Karpas-422 (cell line): ENCODE measurements around the gene TTLL9. TPM values are rescaled to one million over a fixed set of nuclear protein-coding genes. Genes with fewer than 3 reads are reported as not detected.

Source experiments
- DNase-seq: peaks from one replicate; pipeline ENCODE4 v3.0.0-alpha.2; 2015
- H2AFZ ChIP-seq: fragments of 200-600 bp; sonication (generic); 2 replicates; pipeline ENCODE4 v1.6.1; 2014; ENCODE audit warnings: antibody characterized with exemption, low read length, mixed read lengths
- H3K27ac ChIP-seq: fragments of 200-600 bp; sonication (generic); 2 replicates; pipeline ENCODE4 v1.5.1; 2014; ENCODE audit warnings: mild to moderate bottlenecking, low read length, moderate library complexity
- H3K27me3 ChIP-seq: fragments of 200-600 bp; sonication (generic); 2 replicates; pipeline ENCODE4 v1.6.1; 2014; ENCODE audit warnings: low read length, mixed read lengths
- H3K36me3 ChIP-seq: fragments of 200-600 bp; sonication (generic); 2 replicates; pipeline ENCODE4 v1.6.1; 2014; ENCODE audit warnings: low read length, mixed read lengths; ENCODE audit not compliant: insufficient read depth
- H3K4me1 ChIP-seq: fragments of 200-600 bp; sonication (generic); 2 replicates; pipeline ENCODE4 v1.6.1; 2014; ENCODE audit warnings: mild to moderate bottlenecking, low read length, mixed read lengths
- H3K4me2 ChIP-seq: fragments of 200-600 bp; sonication (generic); 2 replicates; pipeline ENCODE4 v1.6.1; 2014; ENCODE audit warnings: low read length, low read depth, mild to moderate bottlenecking; ENCODE audit not compliant: poor library complexity, severe bottlenecking
- H3K4me3 ChIP-seq: fragments of 200-600 bp; sonication (generic); 2 replicates; pipeline ENCODE4 v1.5.1; 2014; ENCODE audit warnings: mild to moderate bottlenecking, antibody characterized with exemption, low read length, mixed read lengths
- H3K79me2 ChIP-seq: fragments of 200-600 bp; sonication (generic); 2 replicates; pipeline ENCODE4 v1.6.1; 2014; ENCODE audit warnings: mild to moderate bottlenecking, low read length, mixed read lengths
- H3K9ac ChIP-seq: fragments of 200-600 bp; sonication (generic); 2 replicates; pipeline ENCODE4 v1.6.0; 2014; ENCODE audit warnings: low read length
- H3K9me2 ChIP-seq: fragments of 200-600 bp; sonication (generic), shearing (Covaris generic); replicated peaks from 2 replicates; pipeline ENCODE4 v1.6.0; 2014; ENCODE audit warnings: mild to moderate bottlenecking, low read length, moderate library complexity; ENCODE audit not compliant: insufficient read depth
- H3K9me3 ChIP-seq: fragments of 300-700, 200-600 bp; sonication (generic); 2 replicates; pipeline ENCODE4 v1.6.1; 2014; ENCODE audit warnings: low read length, mixed read lengths
- H4K20me1 ChIP-seq: fragments of 200-600 bp; sonication (generic); 2 replicates; pipeline ENCODE4 v1.6.1; 2014; ENCODE audit warnings: mild to moderate bottlenecking, antibody characterized with exemption, low read length, low read depth; ENCODE audit not compliant: insufficient read depth
- total RNA-seq: library from RNA; depleted of rRNA; stranded (reverse); fragments of >200 nt; shearing (Covaris generic); gene quantifications from 2 replicates; pipeline ENCODE4 v1.2.3, GENCODE V29; 2014; ENCODE audit warnings: low replicate concordance

TTLL9 gene
- total RNA-seq, 1 experiment from 2014 or later = not detected

DNA sequence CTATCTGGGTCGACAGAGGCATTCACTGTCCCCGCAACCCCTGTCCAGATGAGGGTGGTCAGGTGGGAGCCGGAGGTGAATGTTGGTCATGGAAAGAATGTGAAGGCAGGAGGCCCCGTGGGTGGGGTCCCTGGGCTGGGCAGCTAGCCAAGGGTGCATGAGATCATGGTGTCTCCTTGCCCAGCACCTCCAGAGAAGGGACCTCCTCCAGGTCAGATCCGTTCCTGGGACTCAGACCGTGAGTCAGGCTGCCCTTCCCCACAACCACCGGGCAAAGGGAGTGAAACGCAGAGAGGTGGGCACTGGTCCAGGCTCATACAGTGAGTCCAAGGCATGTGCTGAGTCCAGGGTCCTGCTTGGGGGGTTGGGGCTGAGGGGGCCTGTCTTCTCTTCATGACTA lies 28.5 kb upstream of the TTLL9 start:
- H3K9me3 ChIP-seq = no peaks in the 10 kb centered on the region
- no peak overlapping the region for H3K9ac ChIP-seq
- H3K9me2 ChIP-seq = no peaks in the 10 kb centered on the region
- no peak for DNase-seq
- H3K79me2 ChIP-seq = no peaks in the 10 kb centered on the region
- H2AFZ ChIP-seq = no peak overlapping the region
- no peak overlapping the region for H3K27ac ChIP-seq
- H3K4me3 ChIP-seq = no peak overlapping the region
- no peaks in the 10 kb centered on the region for H3K36me3 ChIP-seq
- no peaks in the 10 kb centered on the region for H3K27me3 ChIP-seq
- no peaks in the 10 kb centered on the region for H3K4me1 ChIP-seq
- H3K4me2 ChIP-seq = no peak overlapping the region
- no peaks in the 10 kb centered on the region for H4K20me1 ChIP-seq

DNA sequence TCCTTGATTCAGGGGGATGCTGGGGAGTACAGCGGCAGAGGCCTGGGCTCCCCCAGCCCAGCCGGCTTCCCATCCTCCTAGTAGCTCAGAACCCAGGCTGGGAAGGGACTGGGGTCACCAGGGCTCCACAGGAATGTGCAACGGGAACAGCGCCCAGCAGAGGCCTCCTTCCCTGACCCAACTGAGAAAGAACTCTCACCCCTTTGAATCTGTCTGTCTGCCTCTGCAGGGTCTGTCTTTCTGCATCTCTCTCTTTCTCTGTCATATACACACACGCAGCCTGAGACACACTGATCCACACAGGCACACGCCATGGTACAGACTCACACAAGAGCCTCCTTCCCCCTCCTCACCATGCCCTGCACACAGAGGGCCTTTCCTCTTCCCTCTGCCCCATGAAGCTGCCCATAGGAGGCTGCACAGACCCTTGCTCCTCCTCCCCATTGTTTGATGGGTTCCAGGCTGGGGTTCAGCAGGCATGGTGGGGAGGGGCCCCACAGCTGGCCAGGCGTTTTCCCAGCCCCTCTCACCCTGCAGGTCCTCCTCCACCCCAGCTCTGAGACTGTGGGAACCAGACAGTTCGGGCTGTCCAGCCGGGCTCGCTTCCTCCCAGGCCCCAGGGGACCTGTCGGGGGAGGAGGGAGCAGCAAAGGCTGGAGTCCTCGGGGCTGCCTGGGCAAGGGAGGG lies 27.8 kb upstream of the TTLL9 start:
- Histone ChIP-seq H3K4me3 (no peak overlapping the region), H3K4me2 (no peak overlapping the region), H3K9me2 (no peaks in the 10 kb centered on the region), H3K4me1 (no peaks in the 10 kb centered on the region), H3K9me3 (no peaks in the 10 kb centered on the region), H3K27me3 (no peaks in the 10 kb centered on the region), H3K27ac (no peak overlapping the region), H3K9ac (no peak overlapping the region), H3K36me3 (no peaks in the 10 kb centered on the region), H2AFZ (no peak overlapping the region), H3K79me2 (no peaks in the 10 kb centered on the region), H4K20me1 (no peaks in the 10 kb centered on the region)
- DNase-seq = no peak

DNA sequence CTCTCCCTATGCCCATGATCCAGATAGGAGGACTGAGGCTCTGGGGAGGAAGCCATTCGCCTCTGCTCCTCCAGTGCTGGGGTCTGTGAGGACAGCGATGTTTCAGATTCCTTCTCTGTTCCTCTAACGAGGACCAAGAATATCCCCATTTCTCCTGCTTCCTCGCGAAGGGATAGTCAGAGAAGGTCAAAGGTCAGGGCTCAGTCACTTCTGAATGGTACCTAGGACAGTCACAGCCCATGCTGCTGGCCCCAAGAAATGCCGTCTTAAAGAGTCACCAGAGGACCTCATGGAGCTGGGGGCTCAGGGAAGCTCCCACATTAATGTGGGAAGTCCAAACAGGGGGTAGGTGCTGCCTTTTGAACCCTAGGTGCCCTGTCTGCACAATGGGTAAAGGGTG lies 27.1 kb upstream of the TTLL9 start:
- no peaks in the 10 kb centered on the region for H3K36me3 ChIP-seq
- no peak overlapping the region for H3K9ac ChIP-seq
- H3K4me3 ChIP-seq = no peak overlapping the region
- no peaks in the 10 kb centered on the region for H3K9me3 ChIP-seq
- no peak for DNase-seq
- H3K4me2 ChIP-seq = no peak overlapping the region
- H3K27me3 ChIP-seq = no peaks in the 10 kb centered on the region
- no peaks in the 10 kb centered on the region for H4K20me1 ChIP-seq
- H3K27ac ChIP-seq = no peak overlapping the region
- H3K4me1 ChIP-seq = no peaks in the 10 kb centered on the region
- no peaks in the 10 kb centered on the region for H3K79me2 ChIP-seq
- H3K9me2 ChIP-seq = no peaks in the 10 kb centered on the region
- H2AFZ ChIP-seq = no peak overlapping the region

DNA sequence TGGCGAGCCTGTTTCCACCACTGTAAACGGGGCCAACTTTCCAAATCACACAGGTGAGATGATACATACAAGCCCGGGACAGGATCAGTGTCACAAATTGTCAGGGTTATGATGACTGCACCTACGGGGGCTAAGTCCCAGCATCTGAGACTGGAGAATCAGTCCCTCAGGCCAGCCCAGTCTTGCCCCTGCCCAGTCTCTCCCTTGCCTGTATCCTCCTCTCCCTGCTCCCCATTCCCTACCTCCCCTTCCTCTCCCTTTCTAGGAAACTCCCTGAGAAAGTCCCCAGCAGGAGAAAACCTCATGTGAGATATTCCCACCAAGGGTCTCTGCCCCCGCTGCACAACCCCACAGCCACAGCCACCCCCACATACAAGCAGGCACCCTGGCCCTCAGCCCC lies 26.6 kb upstream of the TTLL9 start:
- Histone ChIP-seq H3K9me2 (no peaks in the 10 kb centered on the region), H3K79me2 (no peaks in the 10 kb centered on the region), H2AFZ (no peak overlapping the region), H3K27me3 (no peaks in the 10 kb centered on the region), H4K20me1 (no peaks in the 10 kb centered on the region), H3K27ac (no peak overlapping the region), H3K36me3 (no peaks in the 10 kb centered on the region), H3K9ac (no peak overlapping the region), H3K4me1 (no peaks in the 10 kb centered on the region), H3K4me3 (no peak overlapping the region), H3K9me3 (no peaks in the 10 kb centered on the region), H3K4me2 (no peak overlapping the region)
- DNase-seq = no peak

DNA sequence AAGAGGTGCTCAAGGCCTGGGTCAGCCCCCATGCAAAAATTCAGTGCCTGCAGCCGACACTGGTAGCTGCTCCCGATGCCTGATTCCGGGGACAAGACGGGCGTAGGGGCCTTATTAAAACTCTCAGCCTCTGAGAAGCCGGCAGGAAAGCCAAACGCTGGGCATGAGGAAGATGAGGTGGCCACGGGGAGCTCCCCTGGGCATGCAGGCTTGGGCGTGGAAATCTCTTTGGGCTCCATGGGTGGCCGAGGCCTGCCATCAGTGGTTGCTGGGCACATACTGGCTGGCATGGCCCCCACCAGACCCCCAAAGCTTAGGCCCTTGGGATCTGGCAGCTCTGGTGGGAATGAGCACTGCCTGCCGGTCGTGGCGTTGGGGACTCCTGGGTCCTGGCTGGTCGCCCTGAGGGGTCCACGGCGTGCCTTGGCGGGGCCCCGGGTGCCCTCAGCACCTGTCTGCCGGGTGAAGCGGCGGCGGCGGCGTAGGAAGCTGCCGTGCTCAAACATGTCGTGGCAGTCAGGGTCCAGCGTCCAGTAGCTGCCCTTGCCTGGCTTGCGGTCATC lies 25.6 kb upstream of the TTLL9 start:
- no peak overlapping the region for H3K4me2 ChIP-seq
- H3K27ac ChIP-seq = no peak overlapping the region
- no peaks in the 10 kb centered on the region for H3K36me3 ChIP-seq
- no peak overlapping the region for H2AFZ ChIP-seq
- no peaks in the 10 kb centered on the region for H3K9me2 ChIP-seq
- H3K9ac ChIP-seq = no peak overlapping the region
- no peaks in the 10 kb centered on the region for H3K4me1 ChIP-seq
- H3K4me3 ChIP-seq = no peak overlapping the region
- H3K27me3 ChIP-seq = no peaks in the 10 kb centered on the region
- H3K9me3 ChIP-seq = no peaks in the 10 kb centered on the region
- H3K79me2 ChIP-seq = no peaks in the 10 kb centered on the region
- H4K20me1 ChIP-seq = no peaks in the 10 kb centered on the region
- DNase-seq = no peak

DNA sequence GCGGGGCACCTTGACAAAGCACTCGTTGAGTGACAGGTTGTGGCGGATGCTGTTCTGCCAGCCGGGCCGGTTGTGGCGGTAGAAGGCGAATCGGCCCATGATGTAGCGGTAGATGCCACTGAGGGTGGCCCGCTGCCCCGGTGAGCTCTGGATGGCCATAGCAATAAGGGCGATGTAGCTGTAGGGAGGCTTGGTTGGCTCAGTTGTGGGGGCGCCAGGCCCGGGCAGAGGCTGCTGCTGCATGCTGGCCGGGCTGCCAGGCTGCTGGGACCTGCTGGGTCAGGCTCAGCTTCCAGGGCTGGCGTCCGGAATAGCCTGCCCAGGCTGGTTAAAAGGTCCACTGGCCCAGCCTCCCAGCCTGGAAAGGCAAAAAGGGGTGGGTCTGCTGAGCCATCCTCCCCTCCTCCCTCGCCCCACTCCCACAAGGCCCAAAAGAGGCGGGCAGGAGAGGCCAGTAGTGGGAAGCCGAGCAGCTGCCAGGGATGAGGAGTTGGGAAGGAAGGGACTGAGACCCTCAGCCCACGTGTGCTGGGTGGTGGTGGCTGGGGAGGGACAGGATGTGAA lies 25.1 kb upstream of the TTLL9 start, which contains the start of gene FOXS1:
FOXS1 (minus strand) TSS at position 305 of the 564 bp plus-strand sequence; CDS start at position 243, 62 bp downstream.
- Histone ChIP-seq H3K9me3 (no peaks in the 10 kb centered on the region), H3K9me2 (no peaks in the 10 kb centered on the region)

DNA sequence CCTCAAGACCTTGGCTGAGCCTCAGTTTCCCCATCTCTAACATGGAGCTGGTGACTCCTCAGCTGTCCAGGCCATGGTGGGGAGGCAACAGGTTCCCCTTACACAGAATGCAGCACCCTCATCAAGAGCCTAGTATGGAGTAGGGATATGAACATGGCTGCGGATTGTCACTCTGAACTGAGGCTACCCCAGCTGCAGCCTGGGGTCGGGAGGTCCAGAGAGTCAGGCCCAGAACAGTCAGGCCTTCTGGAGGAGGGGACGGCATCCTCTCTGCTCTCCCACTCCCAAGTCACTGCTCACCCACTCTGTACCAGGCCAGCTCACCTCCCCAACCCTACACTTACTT lies 23.7 kb upstream of the TTLL9 start:
- Histone ChIP-seq H2AFZ (no peak overlapping the region), H3K4me2 (no peak overlapping the region), H3K9me2 (no peaks in the 10 kb centered on the region), H3K9ac (no peak overlapping the region), H3K27me3 (no peaks in the 10 kb centered on the region), H3K36me3 (no peaks in the 10 kb centered on the region), H3K27ac (no peak overlapping the region), H3K4me3 (no peak overlapping the region), H3K4me1 (no peaks in the 10 kb centered on the region), H3K9me3 (no peaks in the 10 kb centered on the region), H4K20me1 (no peaks in the 10 kb centered on the region), H3K79me2 (no peaks in the 10 kb centered on the region)
- DNase-seq = no peak

More for the DNA sequence above, 25.1 kb upstream of the TTLL9 start, which contains the start of gene FOXS1:
- DNase-seq = no peak
- Histone ChIP-seq H3K9ac (no peak within 1 kb of the TSS), H3K4me2 (no peak within 1 kb of the TSS), H4K20me1 (no peaks in the 10 kb centered on the region), H3K79me2 (no peaks in the 10 kb centered on the region), H3K27me3 (no peaks in the 10 kb centered on the region), H3K4me1 (no peaks in the 10 kb centered on the region), H3K4me3 (no peak within 1 kb of the TSS), H3K27ac (no peak within 1 kb of the TSS), H3K36me3 (no peaks in the 10 kb centered on the region), H2AFZ (no peak within 1 kb of the TSS)

DNA sequence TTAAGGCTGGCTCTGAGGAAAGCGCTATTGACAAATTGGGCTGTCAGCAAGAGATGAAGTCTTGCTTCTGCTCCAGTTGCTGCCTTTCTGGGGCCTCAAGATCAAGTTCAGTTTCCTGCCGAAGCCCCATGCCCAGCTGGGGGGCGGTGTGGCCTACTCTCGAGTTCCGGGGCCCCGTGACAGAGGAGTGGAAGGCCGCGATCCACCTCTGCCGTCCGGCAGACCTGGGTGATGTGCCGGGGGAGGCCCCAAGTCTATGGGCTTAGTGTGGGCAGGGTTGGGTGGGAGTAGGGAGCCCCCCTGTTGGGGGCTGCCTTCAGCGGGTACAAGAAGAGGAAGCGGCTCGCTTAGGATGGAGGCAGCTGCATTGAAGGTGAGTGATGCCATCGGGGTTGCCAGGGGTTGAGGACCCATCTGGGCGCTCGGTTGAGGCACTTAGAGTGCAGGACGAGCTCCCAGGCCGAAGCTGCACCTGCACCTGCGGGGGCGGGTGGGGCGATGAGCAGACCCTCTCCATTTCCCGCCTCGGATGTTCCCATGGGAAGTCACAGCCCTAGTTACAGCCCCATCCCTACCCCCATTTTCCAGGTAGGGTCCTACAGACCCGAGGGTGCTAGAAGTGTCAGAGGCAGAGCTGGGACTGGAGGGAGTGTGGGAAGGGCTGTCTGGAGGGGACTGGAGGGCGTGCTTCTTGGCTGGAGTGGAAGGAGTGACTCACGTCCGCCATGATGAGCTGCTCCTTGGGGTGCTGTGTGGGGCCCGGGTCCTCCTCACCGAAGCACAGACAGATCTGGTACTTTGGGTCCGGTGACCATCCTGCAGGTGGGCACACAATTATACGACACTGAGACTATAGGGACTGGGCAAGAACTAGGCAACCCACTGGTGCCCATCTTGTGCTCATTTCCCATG lies 22.1 kb upstream of the TTLL9 start:
- DNase-seq = no peak
- Histone ChIP-seq H3K9ac (no peak overlapping the region), H3K9me3 (no peaks in the 10 kb centered on the region), H4K20me1 (no peaks in the 10 kb centered on the region), H3K27me3 (no peaks in the 10 kb centered on the region), H3K27ac (no peak overlapping the region), H3K79me2 (no peaks in the 10 kb centered on the region), H3K4me1 (no peaks in the 10 kb centered on the region), H3K4me3 (no peak overlapping the region), H2AFZ (no peak overlapping the region), H3K4me2 (no peak overlapping the region), H3K9me2 (no peaks in the 10 kb centered on the region), H3K36me3 (no peaks in the 10 kb centered on the region)
